Suprapubic skin (tissue), 4 donors: ENCODE measurements around the gene SHC4. TPM values are rescaled to one million over a fixed set of nuclear protein-coding genes. Genes with fewer than 3 reads are reported as not detected.

Experiments
- DNase-seq, 2 donors: peaks; one replicate each; pipeline ENCODE4 v3.0.0-alpha.2; 2019; ENCODE audit warnings: low spot score in 2 of 2
- H3K27ac ChIP-seq: fragments of 200-600 bp; sonication (generic); one replicate; pipeline ENCODE4 v1.5.1; 2019
- H3K27me3 ChIP-seq: fragments of 200-600 bp; sonication (generic); one replicate; pipeline ENCODE4 v1.5.1; 2019
- H3K36me3 ChIP-seq: fragments of 200-600 bp; sonication (generic); one replicate; pipeline ENCODE4 v1.5.1; 2019
- H3K4me1 ChIP-seq: fragments of 200-600 bp; sonication (generic); one replicate; pipeline ENCODE4 v1.5.1; 2019
- H3K4me3 ChIP-seq: fragments of 200-600 bp; sonication (generic); one replicate; pipeline ENCODE4 v1.5.1; 2019; ENCODE audit warnings: mild to moderate bottlenecking
- H3K9me3 ChIP-seq: fragments of 200-600 bp; sonication (generic); one replicate; pipeline ENCODE4 v1.5.1; 2019
- CTCF ChIP-seq, 2 donors: fragments of 200-600 bp in 1 of 2; fragments of 450-650 bp in 1 of 2; sonication (generic) in 1 of 2; IDR thresholded peaks; one replicate each; pipeline ENCODE4 v1.5.1; 2016 to 2019; ENCODE audit warnings: antibody characterized with exemption in 2 of 2, mild to moderate bottlenecking in 1 of 2, moderate library complexity in 1 of 2
- EP300 ChIP-seq: sonication (generic); formaldehyde crosslinking; IDR thresholded peaks from one replicate; pipeline ENCODE4 v1.6.1; 2017; ENCODE audit warnings: antibody characterized with exemption
- POLR2A ChIP-seq, 2 donors: fragments of 450-650 bp; IDR thresholded peaks; one replicate each; pipeline ENCODE4 v1.6.1; 2017; ENCODE audit warnings: antibody characterized with exemption in 2 of 2, mild to moderate bottlenecking in 2 of 2, moderate library complexity in 2 of 2
- POLR2AphosphoS5 ChIP-seq, 3 donors: sonication (generic); formaldehyde crosslinking; IDR thresholded peaks; one replicate each; pipeline ENCODE4 v1.6.1; 2017; ENCODE audit warnings: antibody characterized with exemption in 3 of 3
- WGBS: methylation state at CpG from one replicate; pipeline ENCODE4 v1.1.5; 2018; 5-methylcytosine and 5-hydroxymethylcytosine counted together
- total RNA-seq, 4 donors: library from RNA; depleted of rRNA; stranded (reverse); fragments of >200 nt; gene quantifications; one replicate each; pipeline ENCODE4 v1.1.0, GENCODE V29; 2016

SHC4 gene
- total RNA-seq, 4 donors from 2014 or later: 1.4 to 2.5 (median 1.6) TPM

GRCh38 chr15:48805591-48805990 lies 158.1 kb downstream of the SHC4 start:
- H3K4me1 ChIP-seq: peaks cover 12% of the 10 kb centered on the region
- H3K9me3 ChIP-seq: no peaks in the 10 kb centered on the region
- 48% methylated on average over 2 of the region's 2 CpGs for WGBS
- DNase-seq: no peak
- no peak overlapping the region for H3K4me3 ChIP-seq
- no peaks in the 10 kb centered on the region for H3K36me3 ChIP-seq
- TF ChIP-seq POLR2A (IDR thresholded peaks at IDR 0.05) (no peak), POLR2AphosphoS5 (IDR thresholded peaks at IDR 0.05) (no peak), EP300 (no peak), CTCF (IDR thresholded peaks at IDR 0.05) (no peak)
- no peaks in the 10 kb centered on the region for H3K27me3 ChIP-seq
- no peak overlapping the region for H3K27ac ChIP-seq

- H3K4me3 ChIP-seq: no peak overlapping the region
- no peak overlapping the region for H3K27ac ChIP-seq
- TF ChIP-seq POLR2AphosphoS5 (IDR thresholded peaks at IDR 0.05): no peak
- no peak for TF ChIP-seq CTCF (IDR thresholded peaks at IDR 0.05)
- TF ChIP-seq EP300: no peak
- TF ChIP-seq POLR2A (IDR thresholded peaks at IDR 0.05): no peak
- WGBS: 84% methylated on average over 2 of the region's 2 CpGs
- no peaks in the 10 kb centered on the region for H3K36me3 ChIP-seq
- no peaks in the 10 kb centered on the region for H3K27me3 ChIP-seq
- DNase-seq: no peak
- peaks cover 3% of the 10 kb centered on the region for H3K4me1 ChIP-seq
- H3K9me3 ChIP-seq: no peaks in the 10 kb centered on the region
These were observed 159.8 kb downstream of the SHC4 start for GRCh38 chr15:48803877-48804276.

- Histone ChIP-seq H3K4me3 (no peak overlapping the region), H3K27ac (no peak overlapping the region), H3K9me3 (no peaks in the 10 kb centered on the region), H3K4me1 (peaks cover 3% of the 10 kb centered on the region), H3K27me3 (no peaks in the 10 kb centered on the region), H3K36me3 (no peaks in the 10 kb centered on the region)
- DNase-seq: no peak
- TF ChIP-seq POLR2AphosphoS5 (IDR thresholded peaks at IDR 0.05) (no peak), POLR2A (IDR thresholded peaks at IDR 0.05) (no peak), CTCF (IDR thresholded peaks at IDR 0.05) (no peak), EP300 (no peak)
These were observed 160.9 kb downstream of the SHC4 start for GRCh38 chr15:48802867-48803266.

GRCh38 chr15:48802257-48802656 lies 161.5 kb downstream of the SHC4 start:
- no peaks in the 10 kb centered on the region for H3K9me3 ChIP-seq

GRCh38 chr15:48800811-48801455 lies 162.8 kb downstream of the SHC4 start:
- Histone ChIP-seq H3K27me3 (no peaks in the 10 kb centered on the region), H3K27ac (no peak overlapping the region), H3K4me1 (peaks cover under 1% of the 10 kb centered on the region), H3K36me3 (no peaks in the 10 kb centered on the region), H3K9me3 (no peaks in the 10 kb centered on the region), H3K4me3 (no peak overlapping the region)
- WGBS: 20% methylated on average over 4 of the region's 4 CpGs
- DNase-seq: no peak
- TF ChIP-seq POLR2A (IDR thresholded peaks at IDR 0.05): no peak
- peak; percentile 9 to 30 for TF ChIP-seq CTCF (IDR thresholded peaks at IDR 0.05)
- no peak for TF ChIP-seq EP300
- TF ChIP-seq POLR2AphosphoS5 (IDR thresholded peaks at IDR 0.05): no peak

More at GRCh38 chr15:48802257-48802656, 161.5 kb downstream of the SHC4 start:
- WGBS: 76% methylated on average over 3 of the region's 3 CpGs
- no peak for DNase-seq
- no peak overlapping the region for H3K27ac ChIP-seq
- no peak overlapping the region for H3K4me3 ChIP-seq
- no peak for TF ChIP-seq POLR2AphosphoS5 (IDR thresholded peaks at IDR 0.05)
- TF ChIP-seq POLR2A (IDR thresholded peaks at IDR 0.05): no peak
- no peak for TF ChIP-seq EP300
- no peak for TF ChIP-seq CTCF (IDR thresholded peaks at IDR 0.05)
- no peaks in the 10 kb centered on the region for H3K27me3 ChIP-seq
- no peaks in the 10 kb centered on the region for H3K36me3 ChIP-seq
- H3K4me1 ChIP-seq: peaks cover 3% of the 10 kb centered on the region
